IMR-90 (cell line): ENCODE measurements around the gene TPM4. TPM values are rescaled to one million over a fixed set of nuclear protein-coding genes. Genes with fewer than 3 reads are reported as not detected.
"Not testable (repeated sequence)": the region's sequence is repeated elsewhere in the genome, so short reads cannot be mapped to it uniquely, and the experiment has no call there.

Experiments
- ATAC-seq: fragments of 200-7000 bp; cut with Tn5 transposase; 2 replicates; pipeline ENCODE4 v1.9.1; 2020; ENCODE audit warnings: low read depth, mild to moderate bottlenecking, moderate library complexity
- BruUV-seq: library from RNA; stranded (reverse); fragments of 400-500 nt; replicated peaks from 2 replicates; lab custom pipeline; 2021; lab: Mats Ljungman, UMichigan
- CTCF ChIA-PET: fragments of 300-600 bp; formaldehyde crosslinking; extraction: SDS; loops from one replicate; lab custom pipeline; 2021; ENCODE audit warnings: antibody characterized with exemption; lab: Yijun Ruan, JAX
- POLR2A ChIA-PET: fragments of 300-600 bp; sonication (Branson Sonifier 250); formaldehyde crosslinking; loops from one replicate; lab custom pipeline; 2022; ENCODE audit warnings: antibody characterized with exemption; ENCODE audit not compliant: unreplicated experiment; lab: Charles Lee
- DNase-seq: peaks from one replicate; pipeline ENCODE4 v3.0.0; 2013
- H2AFZ ChIP-seq: replicated peaks from 2 replicates; pipeline ENCODE3; 2013; ENCODE audit warnings: low read length, mild to moderate bottlenecking; ENCODE audit not compliant: poor library complexity
- H2AK5ac ChIP-seq: 2 replicates; pipeline ENCODE4 v1.6.1; 2013; ENCODE audit warnings: low read depth, low read length, inconsistent platforms
- H2AK9ac ChIP-seq: replicated peaks from 2 replicates; pipeline ENCODE3; 2013; ENCODE audit warnings: mild to moderate bottlenecking, low read depth, low read length, moderate library complexity; ENCODE audit not compliant: poor library complexity
- H2BK120ac ChIP-seq: 2 replicates; pipeline ENCODE4 v1.6.1; 2013; ENCODE audit warnings: low read depth, low read length, inconsistent platforms
- H2BK15ac ChIP-seq: 3 replicates; pipeline ENCODE4 v1.6.1; 2013; ENCODE audit warnings: low read depth, low read length, inconsistent platforms
- H2BK20ac ChIP-seq: 2 replicates; pipeline ENCODE4 v1.6.1; 2013; ENCODE audit warnings: low read depth, mild to moderate bottlenecking, inconsistent platforms, low read length, moderate library complexity
- H2BK5ac ChIP-seq: 2 replicates; pipeline ENCODE4 v1.6.1; 2013; ENCODE audit warnings: mild to moderate bottlenecking, low read depth, low read length, inconsistent platforms; ENCODE audit not compliant: poor library complexity, severe bottlenecking
- H3K14ac ChIP-seq: replicated peaks from 2 replicates; pipeline ENCODE4 v1.6.1; 2013; ENCODE audit warnings: low read depth, low read length, inconsistent platforms
- H3K18ac ChIP-seq: 2 replicates; pipeline ENCODE4 v1.6.1; 2013; ENCODE audit warnings: low read depth, low read length, control low read depth
- H3K23ac ChIP-seq: 2 replicates; pipeline ENCODE4 v1.6.1; 2013; ENCODE audit warnings: low read depth, low read length, inconsistent platforms
- H3K27ac ChIP-seq: 2 replicates; pipeline ENCODE4 v1.5.1; 2013; ENCODE audit warnings: mild to moderate bottlenecking, control low read depth, low read length; ENCODE audit not compliant: insufficient read depth
- H3K27me3 ChIP-seq: 2 replicates; pipeline ENCODE4 v1.6.1; 2013; ENCODE audit warnings: low read length; ENCODE audit not compliant: control insufficient read depth, insufficient read depth
- H3K36me3 ChIP-seq: 2 replicates; pipeline ENCODE4 v1.6.1; 2013; ENCODE audit warnings: low read length, mixed read lengths; ENCODE audit not compliant: control insufficient read depth, insufficient read depth
- H3K4ac ChIP-seq: 2 replicates; pipeline ENCODE4 v1.6.1; 2013; ENCODE audit warnings: low read depth, low read length, inconsistent platforms
- H3K4me1 ChIP-seq: 2 replicates; pipeline ENCODE4 v1.6.1; 2013; ENCODE audit warnings: low read length, mixed read lengths; ENCODE audit not compliant: control insufficient read depth, insufficient read depth
- H3K4me2 ChIP-seq: 2 replicates; pipeline ENCODE4 v1.6.1; 2013; ENCODE audit warnings: low read depth, mild to moderate bottlenecking, control low read depth, low read length, moderate library complexity
- H3K4me3 ChIP-seq: 2 replicates; pipeline ENCODE4 v1.5.1; 2013; ENCODE audit warnings: low read depth, mild to moderate bottlenecking, control low read depth, low read length, moderate library complexity; ENCODE audit not compliant: insufficient read depth
- H3K56ac ChIP-seq: 2 replicates; pipeline ENCODE4 v1.6.1; 2013; ENCODE audit warnings: low read length, inconsistent platforms; ENCODE audit not compliant: insufficient read depth; ENCODE audit errors: extremely low read depth
- H3K79me1 ChIP-seq, 2 experiments: 2 replicates each; pipeline ENCODE4 v1.6.1; 2013; ENCODE audit warnings: low read length in 2 of 2, inconsistent platforms in 1 of 2, low read depth in 1 of 2
- H3K9ac ChIP-seq: 2 replicates; pipeline ENCODE4 v1.6.1; 2013; ENCODE audit warnings: low read depth, low read length, control low read depth
- H3K9me1 ChIP-seq: 2 replicates; pipeline ENCODE4 v1.6.1; 2013; ENCODE audit warnings: low read length, inconsistent platforms; ENCODE audit not compliant: insufficient read depth
- H3K9me3 ChIP-seq: 2 replicates; pipeline ENCODE4 v1.6.1; 2013; ENCODE audit warnings: low read length; ENCODE audit not compliant: control insufficient read depth, insufficient read depth
- H4K20me1 ChIP-seq: 2 replicates; pipeline ENCODE4 v1.6.1; 2013; ENCODE audit warnings: low read length, inconsistent platforms; ENCODE audit not compliant: insufficient read depth
- H4K5ac ChIP-seq: 2 replicates; pipeline ENCODE4 v1.6.1; 2013; ENCODE audit warnings: mild to moderate bottlenecking, low read depth, low read length, control low read depth
- H4K8ac ChIP-seq, 2 experiments: 2 replicates each; pipeline ENCODE4 v1.6.1; 2013; ENCODE audit warnings: low read depth in 2 of 2, low read length in 2 of 2, control low read depth in 1 of 2, inconsistent platforms in 1 of 2
- H4K91ac ChIP-seq: 2 replicates; pipeline ENCODE4 v1.6.1; 2013; ENCODE audit warnings: low read depth, low read length, inconsistent platforms; ENCODE audit not compliant: insufficient read depth
- CEBPB ChIP-seq: IDR thresholded peaks from 2 replicates; pipeline ENCODE4 v1.6.1; 2012; ENCODE audit warnings: low read depth, low read length, improper control_type of control experiment
- FOS ChIP-seq: fragments of 150-350 bp; IDR thresholded peaks from 2 replicates; pipeline ENCODE4 v1.6.1; 2016; ENCODE audit warnings: low read depth, low read length
- RCOR1 ChIP-seq: IDR thresholded peaks from 2 replicates; pipeline ENCODE4 v1.6.1; 2012; ENCODE audit warnings: mild to moderate bottlenecking, low read length, improper control_type of control experiment; ENCODE audit not compliant: insufficient replicate concordance
- WGBS, 2 experiments: methylation state at CpG; one replicate each; pipeline versions ENCODE4 v1.1.5 to v1.1.7; 2013; ENCODE audit warnings: missing lambda C conversion rate in 2 of 2; ENCODE audit not compliant: insufficient read length in 1 of 2; ENCODE audit errors: extremely low coverage in 2 of 2; 5-methylcytosine and 5-hydroxymethylcytosine counted together
- dilution Hi-C: fragments of 300-500 bp; cut with HindIII; formaldehyde crosslinking; loops from one replicate; pipeline ENCODE4 v1.14.3; 2018; ENCODE audit warnings: low sequenced_read_pairs; ENCODE audit not compliant: unreplicated experiment
- in situ Hi-C: fragments of 300-500 bp; cut with MboI; formaldehyde crosslinking; loops from 3 replicates; pipeline ENCODE4 v1.14.3; 2019; ENCODE audit warnings: low sequenced_read_pairs, inconsistent platforms, mixed read lengths
- intact Hi-C: fragments of 100-400 bp; cut with micrococcal nuclease; formaldehyde crosslinking; loops from 2 replicates; pipeline ENCODE4 v1.10.0; 2022
- polyA plus RNA-seq, 3 experiments: library from polyadenylated mRNA; depleted of rRNA; stranded (reverse); fragments of >200 nt; gene quantifications; 2 replicates each; pipeline ENCODE4 v1.2.3, GENCODE V29; 2012; ENCODE audit warnings: low replicate concordance in 1 of 3
- total RNA-seq: library from RNA; depleted of rRNA; stranded (reverse); fragments of >200 nt; gene quantifications from 2 replicates; pipeline ENCODE4 v1.2.3, GENCODE V29; 2012

TPM4 gene
- total and polyA plus RNA-seq, 2 of the 4 experiments (the other 2 are of a cell fraction): 1,075 to 1,160 TPM

GRCh38 chr19:16085115-16085514 is 8.8 kb downstream of the TPM4 start:
- H2AFZ ChIP-seq: no peak overlapping the region
- no peak overlapping the region for H3K9ac ChIP-seq
- H2AK5ac ChIP-seq: no peak overlapping the region
- no peak overlapping the region for H3K18ac ChIP-seq
- ChIA-PET POLR2A (interaction anchor here (0.6 to 0.7 kb wide), 2 partner anchors 9 to 863 kb away, joined by 7 to 9 read pairs; partner anchors contain the start of gene TPM4), CTCF (interaction anchor here (0.6 to 0.7 kb wide), 2 partner anchors 36 to 301 kb away, joined by 3 to 5 read pairs; no protein-coding TSS in a partner anchor)
- in situ Hi-C loops: no loop called here
- no peaks in the 10 kb centered on the region for H3K9me3 ChIP-seq
- peak overlapping the region; percentile 49 for H2BK5ac ChIP-seq
- BruUV-seq: no TSS peak
- peak overlapping the region; percentile 39 for H3K27ac ChIP-seq
- H4K20me1 ChIP-seq: peaks cover 100% of the 10 kb centered on the region
- DNase-seq (peak; percentile 66), ATAC-seq (peak; percentile 9)
- peaks cover 24% of the 10 kb centered on the region for H3K9me1 ChIP-seq
- H3K4me1 ChIP-seq: peaks cover 24% of the 10 kb centered on the region
- no CpG with 5 or more reads among the region's 6 CpGs for WGBS, 2 experiments
- H4K8ac ChIP-seq: no peak overlapping the region
- H3K4me3 ChIP-seq: no peak overlapping the region
- dilution Hi-C loops: no loop called here
- peaks cover 27 to 87% of the 10 kb centered on the region in 2 experiments for H3K79me1 ChIP-seq
- H2AK9ac ChIP-seq: no peak overlapping the region
- H4K91ac ChIP-seq: no peak overlapping the region
- no peak overlapping the region for H4K5ac ChIP-seq
- intact Hi-C loops: no loop called here
- no peak overlapping the region for H2BK20ac ChIP-seq
- peaks cover 95% of the 10 kb centered on the region for H3K36me3 ChIP-seq
- H3K4me2 ChIP-seq: no peak overlapping the region
- no peak overlapping the region for H3K23ac ChIP-seq
- H2BK15ac ChIP-seq: no peak overlapping the region
- no peak overlapping the region for H3K4ac ChIP-seq
- no peak overlapping the region for H3K56ac ChIP-seq
- no peaks in the 10 kb centered on the region for H3K27me3 ChIP-seq
- H3K14ac ChIP-seq: no peak overlapping the region
- TF ChIP-seq RCOR1 (no peak), FOS (0 out of 2 replicates have a peak, but pooled peaks have one; percentile 10), CEBPB (peak; percentile 87)
- no peak overlapping the region for H2BK120ac ChIP-seq

- H3K18ac ChIP-seq, H2AK5ac ChIP-seq, H3K27ac ChIP-seq, H2AFZ ChIP-seq, H2BK15ac ChIP-seq, H2AK9ac ChIP-seq, DNase-seq, H4K8ac ChIP-seq, H4K5ac ChIP-seq, H3K9me1 ChIP-seq, BruUV-seq, H2BK20ac ChIP-seq, H2BK120ac ChIP-seq, H3K4ac ChIP-seq, H3K4me3 ChIP-seq, H3K14ac ChIP-seq, H2BK5ac ChIP-seq, ATAC-seq, H3K9ac ChIP-seq, H3K56ac ChIP-seq, H3K4me2 ChIP-seq, H4K91ac ChIP-seq, H3K9me3 ChIP-seq, CTCF ChIA-PET, H3K27me3 ChIP-seq, H3K23ac ChIP-seq, intact Hi-C loops, in situ Hi-C loops, dilution Hi-C loops: not testable (repeated sequence)
- peaks cover 12% of the 10 kb centered on the region for H3K4me1 ChIP-seq
- 100% methylated on average over 4 of the region's 11 CpGs; no CpG with 5 or more reads in 1 of the 2 experiments for WGBS, 2 experiments
- H4K20me1 ChIP-seq: peaks cover 100% of the 10 kb centered on the region
- peaks cover 41 to 92% of the 10 kb centered on the region in 2 experiments for H3K79me1 ChIP-seq
- H3K36me3 ChIP-seq: peaks cover 94% of the 10 kb centered on the region
- POLR2A ChIA-PET: interaction anchor here (0.9 kb wide), 1 partner anchor 9 kb away, joined by 3 read pairs; no protein-coding TSS in a partner anchor
Observed at GRCh38 chr19:16087404-16087803, 11.1 kb downstream of the TPM4 start.
